ENCODE measurements around the gene NT5DC2. TPM values are rescaled to one million over a fixed set of nuclear protein-coding genes. Genes with fewer than 3 reads are reported as not detected.

The NT5DC2 gene
- total RNA-seq, 2 donors from 2014 or later: 47.6 to 83.4 TPM

DNA sequence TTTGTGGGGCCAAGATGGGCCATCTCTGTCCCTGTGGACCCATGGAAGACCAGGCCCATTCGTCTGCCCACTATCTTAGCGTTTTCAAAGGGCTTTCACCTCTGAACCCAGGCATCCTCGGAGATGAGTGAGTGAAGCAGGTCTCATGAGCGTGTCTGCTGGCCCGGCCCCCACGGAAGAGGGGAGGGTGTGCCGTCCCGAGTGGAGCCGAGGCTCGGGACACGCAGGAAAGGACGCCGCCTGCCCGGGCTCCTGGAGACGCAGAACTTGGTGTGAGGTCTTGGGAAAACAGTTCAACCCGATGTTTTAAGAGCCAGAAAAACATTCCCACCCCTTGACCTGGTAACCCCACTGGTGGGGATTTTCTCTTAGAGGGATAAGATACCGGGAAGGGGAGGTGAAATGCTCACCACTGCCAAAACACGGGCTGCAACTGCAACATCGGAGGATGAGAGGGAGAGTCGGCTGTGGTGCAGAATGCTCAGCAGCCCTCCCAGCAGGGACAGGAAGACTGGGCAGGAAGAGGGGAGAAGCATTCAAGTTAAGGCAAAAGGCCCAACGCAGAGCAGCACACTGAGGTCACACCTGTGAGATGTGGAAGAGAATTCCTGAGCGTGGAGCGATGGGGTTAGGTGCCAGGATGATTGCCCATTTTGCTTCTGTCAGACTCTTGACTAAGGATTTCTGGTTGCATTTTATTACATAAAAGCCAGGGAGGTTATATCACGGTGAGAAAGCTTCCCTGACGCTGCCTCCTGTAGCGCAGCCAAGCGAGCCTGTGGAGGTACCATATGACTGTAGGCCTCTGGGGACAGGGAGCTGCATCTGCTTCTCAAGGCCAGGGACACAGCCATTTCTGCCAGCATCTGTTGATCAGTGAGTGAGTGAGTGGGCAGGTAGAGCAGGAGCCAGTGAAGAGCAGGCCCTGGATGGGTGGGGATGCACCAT, 52.6 kb downstream of the NT5DC2 start:
- H3K9me3 ChIP-seq: no peaks in the 10 kb centered on the region
- TF ChIP-seq, protein P1, sequence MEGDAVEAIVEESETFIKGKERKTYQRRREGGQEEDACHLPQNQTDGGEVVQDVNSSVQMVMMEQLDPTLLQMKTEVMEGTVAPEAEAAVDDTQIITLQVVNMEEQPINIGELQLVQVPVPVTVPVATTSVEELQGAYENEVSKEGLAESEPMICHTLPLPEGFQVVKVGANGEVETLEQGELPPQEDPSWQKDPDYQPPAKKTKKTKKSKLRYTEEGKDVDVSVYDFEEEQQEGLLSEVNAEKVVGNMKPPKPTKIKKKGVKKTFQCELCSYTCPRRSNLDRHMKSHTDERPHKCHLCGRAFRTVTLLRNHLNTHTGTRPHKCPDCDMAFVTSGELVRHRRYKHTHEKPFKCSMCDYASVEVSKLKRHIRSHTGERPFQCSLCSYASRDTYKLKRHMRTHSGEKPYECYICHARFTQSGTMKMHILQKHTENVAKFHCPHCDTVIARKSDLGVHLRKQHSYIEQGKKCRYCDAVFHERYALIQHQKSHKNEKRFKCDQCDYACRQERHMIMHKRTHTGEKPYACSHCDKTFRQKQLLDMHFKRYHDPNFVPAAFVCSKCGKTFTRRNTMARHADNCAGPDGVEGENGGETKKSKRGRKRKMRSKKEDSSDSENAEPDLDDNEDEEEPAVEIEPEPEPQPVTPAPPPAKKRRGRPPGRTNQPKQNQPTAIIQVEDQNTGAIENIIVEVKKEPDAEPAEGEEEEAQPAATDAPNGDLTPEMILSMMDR (IDR thresholded peaks at IDR 0.05): no peak
- DNase-seq (ENCODE audit: low spot score) (no peak), ATAC-seq (ENCODE audit: insufficient number of reproducible peaks, low FRiP score, low read depth) (no peak)
- H3K27ac ChIP-seq: no peak overlapping the region
- no peaks in the 10 kb centered on the region for H3K27me3 ChIP-seq (replicated peaks; ENCODE audit: insufficient read depth)
- H3K4me1 ChIP-seq (ENCODE audit: control insufficient read depth in 1 of 2, low read depth in 2 of 2): peaks cover 8 to 27% of the 10 kb centered on the region in 2 donors
- peaks cover 69% of the 10 kb centered on the region for H3K36me3 ChIP-seq
- H3K4me3 ChIP-seq: no peak overlapping the region

DNA sequence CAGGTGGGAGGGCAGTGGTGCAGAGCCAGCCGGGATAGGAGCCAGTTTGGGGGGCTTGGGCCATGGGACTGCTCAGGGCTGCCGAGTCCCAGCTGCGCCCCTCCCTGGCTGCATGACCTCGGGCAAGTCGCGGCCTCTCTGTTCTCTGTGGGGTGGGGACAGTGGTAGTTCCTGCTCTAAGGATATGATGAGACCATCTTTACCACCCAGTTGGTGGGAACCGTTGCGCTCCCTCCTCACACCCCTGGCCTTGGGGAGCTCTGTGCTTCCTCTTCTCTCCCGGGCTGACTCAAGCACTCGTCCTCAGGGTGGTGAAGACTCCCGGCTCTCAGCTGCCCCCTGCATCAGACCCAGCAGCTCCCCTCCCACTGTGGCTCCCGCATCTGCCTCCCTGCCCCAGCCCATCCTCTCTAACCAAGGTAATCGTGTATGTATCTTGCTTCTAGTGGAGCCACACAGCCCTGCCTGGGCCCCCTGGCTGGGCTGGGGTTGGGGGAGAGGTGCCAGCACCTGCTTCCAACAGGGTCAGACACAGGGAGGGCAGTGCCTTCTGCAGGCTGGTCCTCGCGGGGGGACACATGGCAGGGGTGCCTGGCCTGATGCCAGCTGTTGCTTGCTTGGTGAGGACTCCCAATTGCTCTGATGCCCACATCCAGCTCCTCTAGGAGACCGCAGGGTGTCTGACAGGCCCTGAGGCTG, 53.6 kb downstream of the NT5DC2 start:
- no peaks in the 10 kb centered on the region for H3K9me3 ChIP-seq
- peaks cover 8 to 25% of the 10 kb centered on the region in 2 donors for H3K4me1 ChIP-seq (ENCODE audit: control insufficient read depth in 1 of 2, low read depth in 2 of 2)
- no peak overlapping the region for H3K27ac ChIP-seq
- H3K36me3 ChIP-seq: peaks cover 73% of the 10 kb centered on the region
- ATAC-seq (ENCODE audit: insufficient number of reproducible peaks, low FRiP score, low read depth): no peak
- no peak overlapping the region for H3K4me3 ChIP-seq
- DNase-seq (ENCODE audit: low spot score): no peak
- TF ChIP-seq, protein P1 (IDR thresholded peaks at IDR 0.05): no peak
- H3K27me3 ChIP-seq (replicated peaks; ENCODE audit: insufficient read depth): no peaks in the 10 kb centered on the region

DNA sequence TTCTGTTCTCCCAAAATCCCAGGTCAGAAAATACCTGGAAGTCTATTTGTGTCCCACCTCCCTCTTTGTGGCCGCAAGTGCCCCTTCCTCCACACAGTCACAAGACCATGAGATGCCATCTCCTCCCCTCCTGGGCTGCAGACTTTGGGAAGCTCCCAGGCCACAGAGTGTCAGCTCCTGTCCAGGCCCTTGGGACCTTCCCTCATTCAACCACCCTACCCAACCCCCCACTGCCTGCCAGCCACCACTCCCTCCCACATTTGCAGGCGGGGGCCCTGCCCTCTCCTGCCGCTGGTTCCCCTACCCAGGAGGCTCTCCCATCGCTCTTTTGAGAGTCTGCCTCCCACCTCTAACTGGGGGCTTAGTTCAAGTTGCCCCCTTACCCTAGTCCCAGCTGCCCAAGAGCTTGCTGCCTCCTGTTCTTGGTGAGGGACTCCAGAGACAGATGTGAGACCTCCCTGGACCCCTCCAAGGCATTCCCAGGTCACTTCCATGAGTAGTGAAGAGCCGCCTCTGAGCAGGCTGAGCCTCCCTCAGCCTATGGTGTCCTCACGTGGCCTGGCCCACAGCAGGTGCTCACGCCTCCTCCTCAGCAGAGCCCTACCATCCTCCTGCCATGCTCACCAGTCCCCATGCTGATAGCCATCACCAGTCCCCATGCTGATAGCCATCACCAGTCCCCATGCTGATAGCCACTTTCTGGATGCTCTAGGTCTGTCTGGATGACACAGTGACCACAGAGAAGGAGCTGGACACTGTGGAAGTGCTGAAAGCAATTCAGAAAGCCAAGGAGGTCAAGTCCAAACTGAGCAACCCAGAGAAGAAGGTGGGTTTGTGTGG, 54.4 kb downstream of the NT5DC2 start:
- Histone ChIP-seq H3K4me1 (ENCODE audit: control insufficient read depth in 1 of 2, low read depth in 2 of 2) (peaks cover 8 to 18% of the 10 kb centered on the region in 2 donors), H3K36me3 (peaks cover 79% of the 10 kb centered on the region), H3K9me3 (no peaks in the 10 kb centered on the region), H3K27ac (no peak overlapping the region), H3K27me3 (replicated peaks; ENCODE audit: insufficient read depth) (no peaks in the 10 kb centered on the region), H3K4me3 (no peak overlapping the region)
- DNase-seq (ENCODE audit: low spot score) (no peak), ATAC-seq (ENCODE audit: insufficient number of reproducible peaks, low FRiP score, low read depth) (no peak)
- TF ChIP-seq, protein P1 (IDR thresholded peaks at IDR 0.05): no peak

DNA sequence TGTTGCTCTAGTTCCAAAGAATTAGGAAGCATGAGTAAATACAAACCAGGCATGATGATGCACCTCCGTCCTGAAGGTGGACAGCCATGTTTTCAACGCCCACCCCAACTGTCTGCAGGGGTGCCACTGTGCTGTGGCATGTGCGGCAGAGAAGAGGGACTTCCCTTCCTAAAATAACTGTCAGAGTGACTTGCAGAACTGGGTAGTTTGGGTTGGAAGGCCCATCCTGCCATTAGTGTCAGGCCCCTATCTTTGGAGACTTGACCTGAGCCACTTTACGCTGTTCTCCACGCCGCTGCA, 55.9 kb downstream of the NT5DC2 start:
- ATAC-seq (ENCODE audit: insufficient number of reproducible peaks, low FRiP score, low read depth) (no peak), DNase-seq (ENCODE audit: low spot score) (no peak)
- TF ChIP-seq, protein P1 (IDR thresholded peaks at IDR 0.05): no peak
- Histone ChIP-seq H3K27ac (no peak overlapping the region), H3K9me3 (no peaks in the 10 kb centered on the region), H3K4me3 (no peak overlapping the region), H3K4me1 (ENCODE audit: control insufficient read depth in 1 of 2, low read depth in 2 of 2) (peaks cover 0 to 4% of the 10 kb centered on the region in 2 donors), H3K36me3 (peaks cover 89% of the 10 kb centered on the region), H3K27me3 (replicated peaks; ENCODE audit: insufficient read depth) (no peaks in the 10 kb centered on the region)

Measured in thoracic aorta (tissue), 2 donors.